ENCODE results near the gene LTB. TPM values are rescaled to one million over a fixed set of nuclear protein-coding genes. Genes with fewer than 3 reads are reported as not detected.

LTB gene
- total RNA-seq, 2 experiments from 2014 or later = 426 to 431 TPM

GRCh38 chr6:31588871-31589650 lies 6.8 kb upstream of the LTB start:
- no peaks in the 10 kb centered on the region for H3K27me3 Mint-ChIP-seq
- DNase-seq = no peak
- peak overlapping the region; percentile 77 for H3K27ac Mint-ChIP-seq
- H3K36me3 Mint-ChIP-seq = peaks cover 26% of the 10 kb centered on the region
- POLR2A ChIA-PET = interaction anchor here (1.1 to 14.1 kb wide), 3 partner anchors 9 to 38 kb away, joined by 4 to 481 read pairs (median 5); partner anchors contain the start of genes LST1, LTB and TNF
- ATAC-seq (ENCODE audit: low read depth) = no peak
- no peaks in the 10 kb centered on the region for H3K9me3 Mint-ChIP-seq
- peaks cover 77% of the 10 kb centered on the region for H3K4me1 Mint-ChIP-seq
- H3K4me3 Mint-ChIP-seq = peak overlapping the region; percentile 50

GRCh38 chr6:31587791-31588777 lies 5.9 kb upstream of the LTB start:
- H3K4me3 Mint-ChIP-seq = peak overlapping the region; percentile 95
- no peak for DNase-seq
- H3K27me3 Mint-ChIP-seq = no peaks in the 10 kb centered on the region
- no peak for ATAC-seq (ENCODE audit: low read depth)
- no peaks in the 10 kb centered on the region for H3K9me3 Mint-ChIP-seq
- peaks cover 26% of the 10 kb centered on the region for H3K36me3 Mint-ChIP-seq
- peaks cover 80% of the 10 kb centered on the region for H3K4me1 Mint-ChIP-seq
- POLR2A ChIA-PET = interaction anchor here (0.9 to 16.0 kb wide), 6 partner anchors 4 to 150 kb away, joined by 3 to 481 read pairs (median 4); partner anchors contain the start of genes LST1, LTB, NCR3 and TNF
- peak overlapping the region; percentile 99 for H3K27ac Mint-ChIP-seq

- H3K4me1 Mint-ChIP-seq = peaks cover 76% of the 10 kb centered on the region
- no peaks in the 10 kb centered on the region for H3K27me3 Mint-ChIP-seq
- peaks cover 35% of the 10 kb centered on the region for H3K36me3 Mint-ChIP-seq
- DNase-seq = peak; percentile 58
- H3K4me3 Mint-ChIP-seq = peak overlapping the region; percentile 95
- peak overlapping the region; percentile 99 for H3K27ac Mint-ChIP-seq
- no peaks in the 10 kb centered on the region for H3K9me3 Mint-ChIP-seq
- peak; percentile 37 for ATAC-seq (ENCODE audit: low read depth)
- POLR2A ChIA-PET = interaction anchor here (0.9 to 16.0 kb wide), 8 partner anchors 6 to 92 kb away, joined by 3 to 481 read pairs (median 4); partner anchors contain the start of genes DDX39B, LST1, LTB and NCR3
Measured at GRCh38 chr6:31586599-31587281, 4.5 kb upstream of the LTB start.

GRCh38 chr6:31586008-31586407 lies 3.8 kb upstream of the LTB start, which contains the start of gene LST1:
TSS of gene LST1 (plus strand) at chr6:31586277. CDS start at chr6:31587300, 1,023 bp downstream.
- Mint-ChIP-seq H3K27ac (peak within 1 kb of the TSS; percentile 99), H3K4me1 (peaks cover 69% of the 10 kb centered on the region), H3K27me3 (no peaks in the 10 kb centered on the region), H3K36me3 (peaks cover 39% of the 10 kb centered on the region), H3K4me3 (peak within 1 kb of the TSS; percentile 95), H3K9me3 (no peaks in the 10 kb centered on the region)
- POLR2A ChIA-PET = interaction anchor here (1.0 to 16.0 kb wide), 9 partner anchors 6 to 91 kb away, joined by 3 to 481 read pairs (median 5); partner anchors contain the start of genes DDX39B, LST1, LTB and NCR3
- ATAC-seq (ENCODE audit: low read depth) = peak; percentile 5
- DNase-seq = no peak

GRCh38 chr6:31585491-31585890 lies 3.3 kb upstream of the LTB start:
- ATAC-seq (ENCODE audit: low read depth) (peak; percentile 34), DNase-seq (no peak)
- H3K4me3 Mint-ChIP-seq = peak overlapping the region; percentile 95
- H3K27me3 Mint-ChIP-seq = no peaks in the 10 kb centered on the region
- H3K27ac Mint-ChIP-seq = peak overlapping the region; percentile 99
- H3K4me1 Mint-ChIP-seq = peaks cover 65% of the 10 kb centered on the region
- POLR2A ChIA-PET = interaction anchor here (1.0 to 16.0 kb wide), 8 partner anchors 5 to 44 kb away, joined by 3 to 481 read pairs (median 9); partner anchors contain the start of genes DDX39B, LST1, LTA and LTB
- H3K9me3 Mint-ChIP-seq = no peaks in the 10 kb centered on the region
- peaks cover 41% of the 10 kb centered on the region for H3K36me3 Mint-ChIP-seq

- H3K27ac Mint-ChIP-seq = peak overlapping the region; percentile 99
- H3K4me3 Mint-ChIP-seq = peak overlapping the region; percentile 97
- ATAC-seq (ENCODE audit: low read depth) (no peak), DNase-seq (no peak)
- POLR2A ChIA-PET = interaction anchor here (0.8 to 16.0 kb wide), 19 partner anchors 7 to 967 kb away, joined by 3 to 481 read pairs (median 6); partner anchors contain the start of genes ATP6V1G2, BAG6, CLIC1 and DDX39B
- H3K4me1 Mint-ChIP-seq = peaks cover 67% of the 10 kb centered on the region
- H3K9me3 Mint-ChIP-seq = no peaks in the 10 kb centered on the region
- H3K36me3 Mint-ChIP-seq = peaks cover 48% of the 10 kb centered on the region
- no peaks in the 10 kb centered on the region for H3K27me3 Mint-ChIP-seq
Measured at GRCh38 chr6:31581434-31582229, 592 bp downstream of the LTB start.

GRCh38 chr6:31580807-31581433 lies 1.3 kb downstream of the LTB start:
- H3K9me3 Mint-ChIP-seq = no peaks in the 10 kb centered on the region
- H3K27ac Mint-ChIP-seq = peak overlapping the region; percentile 99
- ATAC-seq (ENCODE audit: low read depth) (peak; percentile 74), DNase-seq (peak; percentile 97)
- peaks cover 67% of the 10 kb centered on the region for H3K4me1 Mint-ChIP-seq
- peak overlapping the region; percentile 97 for H3K4me3 Mint-ChIP-seq
- no peaks in the 10 kb centered on the region for H3K27me3 Mint-ChIP-seq
- H3K36me3 Mint-ChIP-seq = peaks cover 55% of the 10 kb centered on the region
- POLR2A ChIA-PET = interaction anchor here (0.9 to 16.0 kb wide), 14 partner anchors 8 to 234 kb away, joined by 3 to 481 read pairs (median 10); partner anchors contain the start of genes ATP6V1G2, CLIC1, DDX39B and HSPA1A

- peaks cover 67% of the 10 kb centered on the region for H3K4me1 Mint-ChIP-seq
Measured at GRCh38 chr6:31580438-31580740, 1.8 kb downstream of the LTB start.

GRCh38 chr6:31579546-31580437 lies 2.4 kb downstream of the LTB start:
- Mint-ChIP-seq H3K27ac (peak overlapping the region; percentile 99), H3K27me3 (no peaks in the 10 kb centered on the region), H3K9me3 (no peaks in the 10 kb centered on the region), H3K4me1 (peaks cover 68% of the 10 kb centered on the region), H3K4me3 (peak overlapping the region; percentile 97), H3K36me3 (peaks cover 61% of the 10 kb centered on the region)
- no peak for ATAC-seq (ENCODE audit: low read depth)
- no peak for DNase-seq
- POLR2A ChIA-PET = interaction anchor here (0.9 to 16.0 kb wide), 11 partner anchors 7 to 235 kb away, joined by 3 to 481 read pairs (median 13); partner anchors contain the start of genes ATP6V1G2, DDX39B, HSPA1A and HSPA1L

More at GRCh38 chr6:31580438-31580740, 1.8 kb downstream of the LTB start:
- peak overlapping the region; percentile 99 for H3K27ac Mint-ChIP-seq
- peaks cover 61% of the 10 kb centered on the region for H3K36me3 Mint-ChIP-seq
- POLR2A ChIA-PET = interaction anchor here (0.9 to 16.0 kb wide), 11 partner anchors 7 to 235 kb away, joined by 3 to 481 read pairs (median 13); partner anchors contain the start of genes ATP6V1G2, DDX39B, HSPA1A and HSPA1L
- DNase-seq (no peak), ATAC-seq (ENCODE audit: low read depth) (no peak)
- peak overlapping the region; percentile 97 for H3K4me3 Mint-ChIP-seq
- no peaks in the 10 kb centered on the region for H3K9me3 Mint-ChIP-seq
- no peaks in the 10 kb centered on the region for H3K27me3 Mint-ChIP-seq

- peaks cover 69% of the 10 kb centered on the region for H3K4me1 Mint-ChIP-seq
- H3K27me3 Mint-ChIP-seq = no peaks in the 10 kb centered on the region
- H3K27ac Mint-ChIP-seq = peak overlapping the region; percentile 99
- no peak for DNase-seq
- no peak for ATAC-seq (ENCODE audit: low read depth)
- H3K4me3 Mint-ChIP-seq = peak overlapping the region; percentile 97
- H3K9me3 Mint-ChIP-seq = no peaks in the 10 kb centered on the region
- POLR2A ChIA-PET = interaction anchor here (10.7 to 16.0 kb wide), 3 partner anchors 11 to 21 kb away, joined by 87 to 481 read pairs (median 101); partner anchors contain the start of genes LST1, LTA and NCR3
- peaks cover 61% of the 10 kb centered on the region for H3K36me3 Mint-ChIP-seq
Measured at GRCh38 chr6:31579119-31579505, 3.1 kb downstream of the LTB start.
